HepG2 (cell line): ENCODE measurements around the gene MYORG. TPM values are rescaled to one million over a fixed set of nuclear protein-coding genes. Genes with fewer than 3 reads are reported as not detected.

Source experiments
- ARID2 ChIP-seq: sonication (generic); formaldehyde crosslinking; IDR thresholded peaks from 2 replicates; pipeline ENCODE4 v1.8.1; 2022; ENCODE audit warnings: mild to moderate bottlenecking, missing genetic modification reagents, borderline replicate concordance
- GATAD2A ChIP-seq: IDR thresholded peaks from 2 replicates; pipeline ENCODE4 v1.6.1; 2016
- MEIS1 ChIP-seq: sonication (generic); formaldehyde crosslinking; IDR thresholded peaks from 2 replicates; pipeline ENCODE4 v1.9.0; 2021; ENCODE audit warnings: mild to moderate bottlenecking, missing genetic modification reagents, moderate library complexity, borderline replicate concordance
- NCOA2 ChIP-seq: sonication (generic); formaldehyde crosslinking; IDR thresholded peaks from 2 replicates; pipeline ENCODE4 v1.8.0; 2022; ENCODE audit warnings: inconsistent platforms
- POLR2AphosphoS2 ChIP-seq: IDR thresholded peaks from 2 replicates; pipeline ENCODE4 v1.6.1; 2011; ENCODE audit warnings: low read depth, low read length, improper control_type of control experiment
- SALL1 ChIP-seq: sonication (generic); formaldehyde crosslinking; IDR thresholded peaks from 2 replicates; pipeline ENCODE4 v1.8.0; 2022; ENCODE audit warnings: mild to moderate bottlenecking, missing genetic modification reagents
- SAP130 ChIP-seq: IDR thresholded peaks from 2 replicates; pipeline ENCODE4 v1.6.1; 2016; ENCODE audit warnings: low read depth
- SMAD1 ChIP-seq: sonication (generic); formaldehyde crosslinking; IDR thresholded peaks from 2 replicates; pipeline ENCODE4 v1.4.0; 2020; ENCODE audit warnings: missing genetic modification reagents, low read depth, mild to moderate bottlenecking, borderline replicate concordance
- polyA plus RNA-seq, 8 experiments: library from polyadenylated mRNA; depleted of rRNA in 3 of 8; stranded (reverse) in 7 of 8; unstranded in 1 of 8; fragments of >200 nt; fragmentation: Illumina TruSeq in 4 of 8; extraction: Trizol in 4 of 8; gene quantifications; 2 replicates each; pipeline versions ENCODE4 v1.2.1 to v1.2.3, GENCODE V29; 2011 to 2016; ENCODE audit warnings: low read depth in 4 of 8, missing spikeins in 1 of 8, mixed read lengths in 1 of 8; ENCODE audit not compliant: insufficient read depth in 1 of 8
- total RNA-seq, 5 experiments: library from RNA; depleted of rRNA; stranded (reverse); fragments of >200 nt; fragmentation: Illumina TruSeq; extraction: Trizol; gene quantifications; 2 replicates each; pipeline ENCODE4 v1.2.3, GENCODE V29; 2016; ENCODE audit warnings: low read depth in 1 of 5
- TF ChIP-seq, protein P1 (sequence below): IDR thresholded peaks from 2 replicates; pipeline ENCODE4 v1.6.1; 2016
- TF ChIP-seq, protein P2 (sequence below): sonication (generic); formaldehyde crosslinking; IDR thresholded peaks from 2 replicates; pipeline ENCODE4 v1.5.0; 2020; ENCODE audit warnings: mild to moderate bottlenecking, missing genetic modification reagents
- TF ChIP-seq, protein P3 (sequence below): sonication (generic); formaldehyde crosslinking; conservative IDR thresholded peaks from 2 replicates; pipeline ENCODE4 v1.4.0; 2020; ENCODE audit warnings: missing genetic modification reagents
- TF ChIP-seq, protein P4 (sequence below): sonication (generic); formaldehyde crosslinking; conservative IDR thresholded peaks from 2 replicates; pipeline ENCODE4 v1.4.0; 2020; ENCODE audit warnings: mild to moderate bottlenecking, missing genetic modification reagents, moderate library complexity
- TF ChIP-seq, protein P5 (sequence below): IDR thresholded peaks from 2 replicates; pipeline ENCODE4 v1.6.1; 2012; ENCODE audit warnings: inconsistent platforms
- TF ChIP-seq, protein P6 (sequence below): sonication (generic); formaldehyde crosslinking; IDR thresholded peaks from 2 replicates; pipeline ENCODE4 v1.4.0; 2020; ENCODE audit warnings: low read depth, missing genetic modification reagents
- TF ChIP-seq, protein P7 (sequence below): sonication (generic); formaldehyde crosslinking; IDR thresholded peaks from 2 replicates; pipeline ENCODE4 v1.4.0; 2020; ENCODE audit warnings: missing genetic modification reagents, mild to moderate bottlenecking, borderline replicate concordance

The MYORG gene
- total and polyA plus RNA-seq, 2 of the 13 experiments (the other 11 are each of a cell fraction or from before 2014, with no cell fraction given) = 11.1 to 22.4 TPM

DNA sequence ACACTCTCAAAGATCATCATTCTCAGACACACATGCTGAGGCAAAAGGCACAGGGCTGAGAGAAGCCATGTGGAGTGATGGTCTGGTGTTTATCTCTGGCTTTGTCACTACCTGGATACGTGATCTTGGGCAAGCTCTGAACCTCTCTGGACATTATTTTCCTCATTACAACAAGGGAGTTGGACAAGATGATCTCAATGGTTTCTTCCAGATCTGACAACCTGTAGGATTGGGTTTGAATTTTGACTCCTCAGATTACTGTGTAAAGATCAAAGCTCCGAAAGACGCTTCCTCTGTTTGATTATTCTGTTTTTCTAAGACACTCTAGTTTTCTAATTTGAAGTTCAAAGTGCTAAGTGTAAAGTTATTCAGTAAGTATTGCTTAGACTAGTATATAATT lies 27.4 kb downstream of the MYORG start (continued):
- TF ChIP-seq SAP130 (CRISPR knock-in tag) (peak; percentile 55), ARID2 (CRISPR knock-in tag) (no peak), MEIS1 (CRISPR knock-in tag) (0 out of 2 replicates have a peak, but pooled peaks have one; percentile 45), POLR2AphosphoS2 (no peak), GATAD2A (0 out of 2 replicates have a peak, but pooled peaks have one; percentile 16), NCOA2 (CRISPR knock-in tag) (0 out of 2 replicates have a peak, but pooled peaks have one; percentile 18), SALL1 (CRISPR knock-in tag) (0 out of 2 replicates have a peak, but pooled peaks have one; percentile 27), SMAD1 (CRISPR knock-in tag) (no peak)
- TF ChIP-seq, protein P1, sequence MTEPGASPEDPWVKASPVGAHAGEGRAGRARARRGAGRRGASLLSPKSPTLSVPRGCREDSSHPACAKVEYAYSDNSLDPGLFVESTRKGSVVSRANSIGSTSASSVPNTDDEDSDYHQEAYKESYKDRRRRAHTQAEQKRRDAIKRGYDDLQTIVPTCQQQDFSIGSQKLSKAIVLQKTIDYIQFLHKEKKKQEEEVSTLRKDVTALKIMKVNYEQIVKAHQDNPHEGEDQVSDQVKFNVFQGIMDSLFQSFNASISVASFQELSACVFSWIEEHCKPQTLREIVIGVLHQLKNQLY (CRISPR knock-in tag) = peak; percentile 47; the same call in 1 of the 2 replicates
- TF ChIP-seq, protein P2, sequence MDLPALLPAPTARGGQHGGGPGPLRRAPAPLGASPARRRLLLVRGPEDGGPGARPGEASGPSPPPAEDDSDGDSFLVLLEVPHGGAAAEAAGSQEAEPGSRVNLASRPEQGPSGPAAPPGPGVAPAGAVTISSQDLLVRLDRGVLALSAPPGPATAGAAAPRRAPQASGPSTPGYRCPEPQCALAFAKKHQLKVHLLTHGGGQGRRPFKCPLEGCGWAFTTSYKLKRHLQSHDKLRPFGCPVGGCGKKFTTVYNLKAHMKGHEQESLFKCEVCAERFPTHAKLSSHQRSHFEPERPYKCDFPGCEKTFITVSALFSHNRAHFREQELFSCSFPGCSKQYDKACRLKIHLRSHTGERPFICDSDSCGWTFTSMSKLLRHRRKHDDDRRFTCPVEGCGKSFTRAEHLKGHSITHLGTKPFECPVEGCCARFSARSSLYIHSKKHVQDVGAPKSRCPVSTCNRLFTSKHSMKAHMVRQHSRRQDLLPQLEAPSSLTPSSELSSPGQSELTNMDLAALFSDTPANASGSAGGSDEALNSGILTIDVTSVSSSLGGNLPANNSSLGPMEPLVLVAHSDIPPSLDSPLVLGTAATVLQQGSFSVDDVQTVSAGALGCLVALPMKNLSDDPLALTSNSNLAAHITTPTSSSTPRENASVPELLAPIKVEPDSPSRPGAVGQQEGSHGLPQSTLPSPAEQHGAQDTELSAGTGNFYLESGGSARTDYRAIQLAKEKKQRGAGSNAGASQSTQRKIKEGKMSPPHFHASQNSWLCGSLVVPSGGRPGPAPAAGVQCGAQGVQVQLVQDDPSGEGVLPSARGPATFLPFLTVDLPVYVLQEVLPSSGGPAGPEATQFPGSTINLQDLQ (CRISPR knock-in tag) = no peak
- TF ChIP-seq, protein P3, sequence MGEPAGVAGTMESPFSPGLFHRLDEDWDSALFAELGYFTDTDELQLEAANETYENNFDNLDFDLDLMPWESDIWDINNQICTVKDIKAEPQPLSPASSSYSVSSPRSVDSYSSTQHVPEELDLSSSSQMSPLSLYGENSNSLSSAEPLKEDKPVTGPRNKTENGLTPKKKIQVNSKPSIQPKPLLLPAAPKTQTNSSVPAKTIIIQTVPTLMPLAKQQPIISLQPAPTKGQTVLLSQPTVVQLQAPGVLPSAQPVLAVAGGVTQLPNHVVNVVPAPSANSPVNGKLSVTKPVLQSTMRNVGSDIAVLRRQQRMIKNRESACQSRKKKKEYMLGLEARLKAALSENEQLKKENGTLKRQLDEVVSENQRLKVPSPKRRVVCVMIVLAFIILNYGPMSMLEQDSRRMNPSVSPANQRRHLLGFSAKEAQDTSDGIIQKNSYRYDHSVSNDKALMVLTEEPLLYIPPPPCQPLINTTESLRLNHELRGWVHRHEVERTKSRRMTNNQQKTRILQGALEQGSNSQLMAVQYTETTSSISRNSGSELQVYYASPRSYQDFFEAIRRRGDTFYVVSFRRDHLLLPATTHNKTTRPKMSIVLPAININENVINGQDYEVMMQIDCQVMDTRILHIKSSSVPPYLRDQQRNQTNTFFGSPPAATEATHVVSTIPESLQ (CRISPR knock-in tag) = no peak
- TF ChIP-seq, protein P4, sequence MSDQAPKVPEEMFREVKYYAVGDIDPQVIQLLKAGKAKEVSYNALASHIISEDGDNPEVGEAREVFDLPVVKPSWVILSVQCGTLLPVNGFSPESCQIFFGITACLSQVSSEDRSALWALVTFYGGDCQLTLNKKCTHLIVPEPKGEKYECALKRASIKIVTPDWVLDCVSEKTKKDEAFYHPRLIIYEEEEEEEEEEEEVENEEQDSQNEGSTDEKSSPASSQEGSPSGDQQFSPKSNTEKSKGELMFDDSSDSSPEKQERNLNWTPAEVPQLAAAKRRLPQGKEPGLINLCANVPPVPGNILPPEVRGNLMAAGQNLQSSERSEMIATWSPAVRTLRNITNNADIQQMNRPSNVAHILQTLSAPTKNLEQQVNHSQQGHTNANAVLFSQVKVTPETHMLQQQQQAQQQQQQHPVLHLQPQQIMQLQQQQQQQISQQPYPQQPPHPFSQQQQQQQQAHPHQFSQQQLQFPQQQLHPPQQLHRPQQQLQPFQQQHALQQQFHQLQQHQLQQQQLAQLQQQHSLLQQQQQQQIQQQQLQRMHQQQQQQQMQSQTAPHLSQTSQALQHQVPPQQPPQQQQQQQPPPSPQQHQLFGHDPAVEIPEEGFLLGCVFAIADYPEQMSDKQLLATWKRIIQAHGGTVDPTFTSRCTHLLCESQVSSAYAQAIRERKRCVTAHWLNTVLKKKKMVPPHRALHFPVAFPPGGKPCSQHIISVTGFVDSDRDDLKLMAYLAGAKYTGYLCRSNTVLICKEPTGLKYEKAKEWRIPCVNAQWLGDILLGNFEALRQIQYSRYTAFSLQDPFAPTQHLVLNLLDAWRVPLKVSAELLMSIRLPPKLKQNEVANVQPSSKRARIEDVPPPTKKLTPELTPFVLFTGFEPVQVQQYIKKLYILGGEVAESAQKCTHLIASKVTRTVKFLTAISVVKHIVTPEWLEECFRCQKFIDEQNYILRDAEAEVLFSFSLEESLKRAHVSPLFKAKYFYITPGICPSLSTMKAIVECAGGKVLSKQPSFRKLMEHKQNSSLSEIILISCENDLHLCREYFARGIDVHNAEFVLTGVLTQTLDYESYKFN (CRISPR knock-in tag) = peak; percentile 69
- TF ChIP-seq, protein P5, sequence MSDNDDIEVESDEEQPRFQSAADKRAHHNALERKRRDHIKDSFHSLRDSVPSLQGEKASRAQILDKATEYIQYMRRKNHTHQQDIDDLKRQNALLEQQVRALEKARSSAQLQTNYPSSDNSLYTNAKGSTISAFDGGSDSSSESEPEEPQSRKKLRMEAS = peak; percentile 46; the same call in 1 of the 2 replicates
- TF ChIP-seq, protein P6, sequence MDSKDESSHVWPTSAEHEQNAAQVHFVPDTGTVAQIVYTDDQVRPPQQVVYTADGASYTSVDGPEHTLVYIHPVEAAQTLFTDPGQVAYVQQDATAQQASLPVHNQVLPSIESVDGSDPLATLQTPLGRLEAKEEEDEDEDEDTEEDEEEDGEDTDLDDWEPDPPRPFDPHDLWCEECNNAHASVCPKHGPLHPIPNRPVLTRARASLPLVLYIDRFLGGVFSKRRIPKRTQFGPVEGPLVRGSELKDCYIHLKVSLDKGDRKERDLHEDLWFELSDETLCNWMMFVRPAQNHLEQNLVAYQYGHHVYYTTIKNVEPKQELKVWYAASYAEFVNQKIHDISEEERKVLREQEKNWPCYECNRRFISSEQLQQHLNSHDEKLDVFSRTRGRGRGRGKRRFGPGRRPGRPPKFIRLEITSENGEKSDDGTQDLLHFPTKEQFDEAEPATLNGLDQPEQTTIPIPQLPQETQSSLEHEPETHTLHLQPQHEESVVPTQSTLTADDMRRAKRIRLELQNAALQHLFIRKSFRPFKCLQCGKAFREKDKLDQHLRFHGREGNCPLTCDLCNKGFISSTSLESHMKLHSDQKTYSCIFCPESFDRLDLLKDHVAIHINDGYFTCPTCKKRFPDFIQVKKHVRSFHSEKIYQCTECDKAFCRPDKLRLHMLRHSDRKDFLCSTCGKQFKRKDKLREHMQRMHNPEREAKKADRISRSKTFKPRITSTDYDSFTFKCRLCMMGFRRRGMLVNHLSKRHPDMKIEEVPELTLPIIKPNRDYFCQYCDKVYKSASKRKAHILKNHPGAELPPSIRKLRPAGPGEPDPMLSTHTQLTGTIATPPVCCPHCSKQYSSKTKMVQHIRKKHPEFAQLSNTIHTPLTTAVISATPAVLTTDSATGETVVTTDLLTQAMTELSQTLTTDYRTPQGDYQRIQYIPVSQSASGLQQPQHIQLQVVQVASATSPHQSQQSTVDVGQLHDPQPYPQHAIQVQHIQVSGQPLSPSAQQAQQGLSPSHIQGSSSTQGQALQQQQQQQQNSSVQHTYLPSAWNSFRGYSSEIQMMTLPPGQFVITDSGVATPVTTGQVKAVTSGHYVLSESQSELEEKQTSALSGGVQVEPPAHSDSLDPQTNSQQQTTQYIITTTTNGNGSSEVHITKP (CRISPR knock-in tag) = peak; percentile 92
- TF ChIP-seq, protein P7, sequence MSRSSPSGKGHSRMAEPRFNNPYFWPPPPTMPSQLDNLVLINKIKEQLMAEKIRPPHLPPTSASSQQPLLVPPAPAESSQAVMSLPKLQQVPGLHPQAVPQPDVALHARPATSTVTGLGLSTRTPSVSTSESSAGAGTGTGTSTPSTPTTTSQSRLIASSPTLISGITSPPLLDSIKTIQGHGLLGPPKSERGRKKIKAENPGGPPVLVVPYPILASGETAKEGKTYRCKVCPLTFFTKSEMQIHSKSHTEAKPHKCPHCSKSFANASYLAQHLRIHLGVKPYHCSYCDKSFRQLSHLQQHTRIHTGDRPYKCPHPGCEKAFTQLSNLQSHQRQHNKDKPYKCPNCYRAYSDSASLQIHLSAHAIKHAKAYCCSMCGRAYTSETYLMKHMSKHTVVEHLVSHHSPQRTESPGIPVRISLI (CRISPR knock-in tag) = 0 out of 2 replicates have a peak, but pooled peaks have one; percentile 7
